Ascending aorta (tissue), 2 donors: ENCODE measurements around the gene KCNF1. TPM values are rescaled to one million over a fixed set of nuclear protein-coding genes. Genes with fewer than 3 reads are reported as not detected.

Experiments
- DNase-seq, 2 donors: peaks; one replicate each; pipeline ENCODE4 v3.0.0-alpha.2; 2019; ENCODE audit warnings: low spot score in 2 of 2
- H3K27ac ChIP-seq, 2 donors: fragments of 200-600 bp; sonication (generic); one replicate each; pipeline ENCODE4 v1.5.1; 2016 to 2017; ENCODE audit warnings: mild to moderate bottlenecking in 1 of 2
- H3K27me3 ChIP-seq: fragments of 200-600 bp; sonication (generic); one replicate; pipeline ENCODE4 v1.5.1; 2017
- H3K36me3 ChIP-seq, 2 donors: fragments of 200-600 bp; sonication (generic); one replicate each; pipeline ENCODE4 v1.5.1; 2016
- H3K4me1 ChIP-seq, 2 donors: fragments of 200-600 bp; sonication (generic); one replicate each; pipeline ENCODE4 v1.5.1; 2016 to 2017; ENCODE audit warnings: mild to moderate bottlenecking in 1 of 2
- H3K4me3 ChIP-seq, 2 donors: fragments of 200-600 bp; sonication (generic); one replicate each; pipeline ENCODE4 v1.5.1; 2016 to 2017; ENCODE audit warnings: mild to moderate bottlenecking in 1 of 2
- H3K9me3 ChIP-seq, 2 donors: fragments of 200-600 bp; sonication (generic); one replicate each; pipeline ENCODE4 v1.5.1; 2016
- intact Hi-C: fragments of 100-400 bp; cut with DNase I; formaldehyde crosslinking; loops from one replicate; pipeline ENCODE4 v1.15.1; 2023
- total RNA-seq: library from RNA; depleted of rRNA; stranded (reverse); fragments of >200 nt; gene quantifications from one replicate; pipeline ENCODE4 v1.1.0, GENCODE V29; 2016
- TF ChIP-seq, protein P1 (sequence below), 3 experiments: fragments of 200-600 bp in 2 of 3; fragments of 450-650 bp in 1 of 3; sonication (generic) in 2 of 3; IDR thresholded peaks; one replicate each; pipeline ENCODE4 v1.5.1; 2016 to 2019; ENCODE audit warnings: antibody characterized with exemption in 3 of 3, mild to moderate bottlenecking in 1 of 3, moderate library complexity in 1 of 3

KCNF1 gene
- total RNA-seq, 1 donor from 2014 or later, result not detected

DNA sequence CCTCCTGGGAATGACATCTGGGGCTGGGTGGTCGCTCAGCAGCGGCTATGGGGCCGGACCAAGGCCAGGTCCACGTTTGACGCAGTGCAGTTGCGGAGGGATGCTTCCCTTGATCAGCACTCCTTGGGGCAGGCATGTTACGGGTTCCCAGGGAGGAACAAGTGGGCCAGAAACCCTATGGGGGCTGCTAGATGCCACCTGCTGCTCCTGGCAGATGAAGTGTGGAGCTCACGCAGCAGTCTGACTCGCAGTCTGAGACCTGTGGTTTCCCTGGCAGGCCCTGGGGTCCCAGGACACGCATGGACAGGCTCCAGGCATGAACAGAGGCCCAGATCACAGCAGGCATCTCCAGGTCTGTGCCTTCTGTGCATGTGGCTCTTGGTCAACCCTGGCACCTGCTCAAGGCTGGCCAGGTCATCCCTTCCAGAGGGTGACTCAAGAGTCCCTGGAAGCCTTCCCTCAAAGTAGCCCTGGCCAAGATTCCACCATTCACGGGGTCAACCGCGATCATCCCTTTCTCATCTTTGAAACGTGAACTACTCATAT lies 20.0 kb downstream of the KCNF1 start:
- no peaks in the 10 kb centered on the region for H3K36me3 ChIP-seq
- intact Hi-C loops, result no loop called here
- no peak overlapping the region for H3K27ac ChIP-seq
- H3K4me1 ChIP-seq, result no peaks in the 10 kb centered on the region
- H3K27me3 ChIP-seq, result no peaks in the 10 kb centered on the region
- no peaks in the 10 kb centered on the region for H3K9me3 ChIP-seq
- no peak overlapping the region for H3K4me3 ChIP-seq
- no peak for DNase-seq
- TF ChIP-seq, protein P1, sequence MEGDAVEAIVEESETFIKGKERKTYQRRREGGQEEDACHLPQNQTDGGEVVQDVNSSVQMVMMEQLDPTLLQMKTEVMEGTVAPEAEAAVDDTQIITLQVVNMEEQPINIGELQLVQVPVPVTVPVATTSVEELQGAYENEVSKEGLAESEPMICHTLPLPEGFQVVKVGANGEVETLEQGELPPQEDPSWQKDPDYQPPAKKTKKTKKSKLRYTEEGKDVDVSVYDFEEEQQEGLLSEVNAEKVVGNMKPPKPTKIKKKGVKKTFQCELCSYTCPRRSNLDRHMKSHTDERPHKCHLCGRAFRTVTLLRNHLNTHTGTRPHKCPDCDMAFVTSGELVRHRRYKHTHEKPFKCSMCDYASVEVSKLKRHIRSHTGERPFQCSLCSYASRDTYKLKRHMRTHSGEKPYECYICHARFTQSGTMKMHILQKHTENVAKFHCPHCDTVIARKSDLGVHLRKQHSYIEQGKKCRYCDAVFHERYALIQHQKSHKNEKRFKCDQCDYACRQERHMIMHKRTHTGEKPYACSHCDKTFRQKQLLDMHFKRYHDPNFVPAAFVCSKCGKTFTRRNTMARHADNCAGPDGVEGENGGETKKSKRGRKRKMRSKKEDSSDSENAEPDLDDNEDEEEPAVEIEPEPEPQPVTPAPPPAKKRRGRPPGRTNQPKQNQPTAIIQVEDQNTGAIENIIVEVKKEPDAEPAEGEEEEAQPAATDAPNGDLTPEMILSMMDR (IDR thresholded peaks at IDR 0.05), result no peak

DNA sequence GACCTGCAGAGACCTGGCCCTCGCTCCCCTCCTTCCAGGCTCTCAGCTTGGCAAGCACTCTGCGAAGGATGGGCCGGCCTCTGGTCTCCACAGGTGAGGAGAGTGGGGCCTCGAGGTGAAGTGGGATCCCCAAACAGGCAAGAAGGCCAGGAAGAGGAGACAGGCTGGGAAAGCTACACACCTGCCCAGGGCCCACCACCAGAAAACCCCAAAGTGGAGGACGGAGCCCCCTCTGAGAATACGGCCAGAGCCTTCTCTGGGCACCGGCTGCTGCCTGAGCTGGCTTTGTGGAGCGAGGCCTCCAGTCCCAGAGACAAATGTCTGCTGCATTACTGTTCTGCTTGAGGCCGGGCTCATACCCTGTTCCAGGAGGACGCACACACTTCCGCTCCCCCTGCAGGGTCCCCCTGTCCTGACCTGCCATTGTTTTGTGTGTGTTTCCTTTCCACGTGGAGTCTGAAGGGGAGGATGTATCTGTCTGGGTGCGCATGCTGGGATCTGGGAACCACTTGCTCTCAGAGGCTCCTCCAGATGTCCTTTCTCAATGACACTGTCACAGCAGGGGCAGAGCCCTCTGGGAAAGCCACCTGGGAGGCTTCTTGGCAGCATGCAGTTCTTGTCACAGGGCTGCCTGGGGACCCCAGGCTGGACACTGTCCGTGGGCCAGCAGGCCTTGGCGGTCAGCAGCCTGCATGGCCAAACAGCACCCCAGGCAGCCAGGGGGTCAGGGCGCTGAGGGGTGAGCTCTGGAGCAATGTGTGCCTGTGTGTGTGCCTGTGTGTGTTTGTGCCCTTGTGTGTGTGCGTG lies 20.8 kb downstream of the KCNF1 start:
- DNase-seq, result no peak
- Histone ChIP-seq H3K36me3 (no peaks in the 10 kb centered on the region), H3K4me1 (no peaks in the 10 kb centered on the region), H3K27ac (no peak overlapping the region), H3K4me3 (no peak overlapping the region), H3K9me3 (no peaks in the 10 kb centered on the region), H3K27me3 (no peaks in the 10 kb centered on the region)
- TF ChIP-seq, protein P1 (IDR thresholded peaks at IDR 0.05), result no peak
- intact Hi-C loops, result no loop called here

DNA sequence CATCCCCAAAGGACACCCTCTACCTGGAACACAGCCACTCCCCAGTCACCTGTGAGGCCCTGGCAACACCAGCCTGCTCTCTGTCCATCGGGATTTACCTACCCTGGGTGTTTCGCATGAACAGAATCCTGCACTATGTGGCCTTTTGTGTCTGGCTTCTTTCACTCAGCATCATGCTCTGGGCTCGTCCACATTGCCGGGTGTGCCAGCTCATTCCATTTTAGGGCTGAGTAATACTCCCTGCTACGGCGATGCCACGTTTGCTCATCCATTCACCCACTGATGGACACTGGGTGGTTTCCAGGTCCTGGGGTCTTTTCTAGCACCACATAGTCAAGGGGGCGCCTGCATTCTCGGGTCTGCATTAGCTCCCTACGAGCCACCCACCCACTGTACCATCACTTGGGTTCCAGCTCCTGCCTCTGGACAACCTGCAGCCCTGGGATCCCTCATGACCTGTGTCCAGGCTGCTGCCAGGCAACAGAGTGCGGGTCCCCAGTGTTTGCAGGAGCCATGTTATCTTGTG lies 22.0 kb downstream of the KCNF1 start:
- Histone ChIP-seq H3K27ac (no peak overlapping the region), H3K4me3 (no peak overlapping the region), H3K36me3 (no peaks in the 10 kb centered on the region), H3K4me1 (no peaks in the 10 kb centered on the region), H3K9me3 (peaks cover 0 to 6% of the 10 kb centered on the region in 2 donors), H3K27me3 (no peaks in the 10 kb centered on the region)
- intact Hi-C loops, result no loop called here
- TF ChIP-seq, protein P1 (IDR thresholded peaks at IDR 0.05), result no peak
- DNase-seq, result no peak

DNA sequence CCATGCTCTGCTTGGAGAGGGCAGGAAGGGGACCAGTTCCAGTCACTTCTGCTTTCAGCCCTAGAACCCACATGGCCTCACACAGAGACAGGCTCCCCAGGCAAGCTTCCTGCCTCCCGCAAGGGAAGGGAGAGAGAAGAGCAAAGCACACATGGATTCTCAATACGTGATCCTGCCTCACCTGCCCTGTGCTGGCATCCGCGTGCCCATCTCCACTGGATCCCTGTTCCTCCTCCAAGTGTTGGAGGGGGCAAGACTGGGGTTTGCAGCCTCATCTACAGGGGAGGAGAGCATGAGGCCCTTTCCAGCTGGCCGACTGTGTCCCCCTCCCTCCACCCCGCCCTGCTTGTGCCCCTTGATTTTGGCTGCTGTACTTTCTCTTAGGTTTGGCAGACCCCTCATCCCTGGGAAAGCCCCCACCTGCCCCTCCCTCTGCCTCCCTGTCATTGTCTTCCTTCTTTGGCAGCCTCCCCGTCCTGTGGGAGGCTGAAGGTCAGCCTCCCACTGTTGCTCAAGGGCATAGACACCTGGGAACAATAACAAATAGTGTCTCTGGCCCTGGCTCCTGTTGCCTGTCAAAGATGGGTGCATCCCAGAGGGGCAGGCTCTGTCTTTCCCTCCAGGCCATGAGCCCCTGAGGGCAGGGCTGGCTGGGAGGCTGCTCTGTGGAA lies 22.7 kb downstream of the KCNF1 start:
- H3K4me1 ChIP-seq, result no peaks in the 10 kb centered on the region
- intact Hi-C loops, result no loop called here
- H3K27me3 ChIP-seq, result no peaks in the 10 kb centered on the region
- DNase-seq, result no peak
- H3K36me3 ChIP-seq, result no peaks in the 10 kb centered on the region
- H3K4me3 ChIP-seq, result no peak overlapping the region
- H3K27ac ChIP-seq, result no peak overlapping the region
- TF ChIP-seq, protein P1 (IDR thresholded peaks at IDR 0.05), result no peak
- peaks cover 0 to 8% of the 10 kb centered on the region in 2 donors for H3K9me3 ChIP-seq

DNA sequence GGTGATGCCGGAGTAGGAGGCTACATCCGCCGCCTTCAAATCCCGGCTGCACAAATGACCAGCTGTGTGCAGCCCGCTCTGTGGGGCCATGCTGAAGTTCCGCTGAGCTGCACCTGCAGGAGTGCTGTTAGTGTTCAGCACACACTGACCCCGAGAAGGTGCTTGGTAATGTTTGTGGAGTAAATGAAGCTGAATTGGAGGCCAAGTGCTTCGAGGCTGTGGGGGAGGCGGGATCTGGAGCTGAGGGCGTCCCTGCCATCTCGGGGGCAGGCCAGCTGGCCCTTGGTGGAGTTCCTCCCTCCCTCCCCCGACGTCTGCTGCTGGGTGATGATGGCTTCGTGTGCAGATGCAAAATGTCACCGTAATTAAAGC lies 23.2 kb downstream of the KCNF1 start:
- Histone ChIP-seq H3K4me1 (no peaks in the 10 kb centered on the region), H3K27ac (no peak overlapping the region), H3K27me3 (no peaks in the 10 kb centered on the region), H3K36me3 (no peaks in the 10 kb centered on the region), H3K9me3 (peaks cover 0 to 8% of the 10 kb centered on the region in 2 donors), H3K4me3 (no peak overlapping the region)
- TF ChIP-seq, protein P1 (IDR thresholded peaks at IDR 0.05), result no peak
- DNase-seq, result no peak
- intact Hi-C loops, result no loop called here
